HL-60 (cell line): ENCODE measurements around the gene CEP112.

Source experiments
- GABPA ChIP-seq: IDR thresholded peaks from 2 replicates; pipeline ENCODE4 v1.6.1; 2012; ENCODE audit warnings: low read depth
- POLR2AphosphoS5 ChIP-seq: IDR thresholded peaks from 2 replicates; pipeline ENCODE4 v1.6.1; 2012; ENCODE audit warnings: low read depth
- REST ChIP-seq: IDR thresholded peaks from 2 replicates; pipeline ENCODE4 v1.6.1; 2012; ENCODE audit warnings: low read depth; ENCODE audit not compliant: insufficient replicate concordance
- TF ChIP-seq, protein P1 (sequence below): IDR thresholded peaks from one replicate; pipeline ENCODE4 v1.5.1; 2011; ENCODE audit warnings: low read length, control low read depth, inconsistent platforms; ENCODE audit not compliant: insufficient read depth

GRCh38 chr17:66142428-66142827, 49.5 kb downstream of the CEP112 start:
- TF ChIP-seq, protein P1, sequence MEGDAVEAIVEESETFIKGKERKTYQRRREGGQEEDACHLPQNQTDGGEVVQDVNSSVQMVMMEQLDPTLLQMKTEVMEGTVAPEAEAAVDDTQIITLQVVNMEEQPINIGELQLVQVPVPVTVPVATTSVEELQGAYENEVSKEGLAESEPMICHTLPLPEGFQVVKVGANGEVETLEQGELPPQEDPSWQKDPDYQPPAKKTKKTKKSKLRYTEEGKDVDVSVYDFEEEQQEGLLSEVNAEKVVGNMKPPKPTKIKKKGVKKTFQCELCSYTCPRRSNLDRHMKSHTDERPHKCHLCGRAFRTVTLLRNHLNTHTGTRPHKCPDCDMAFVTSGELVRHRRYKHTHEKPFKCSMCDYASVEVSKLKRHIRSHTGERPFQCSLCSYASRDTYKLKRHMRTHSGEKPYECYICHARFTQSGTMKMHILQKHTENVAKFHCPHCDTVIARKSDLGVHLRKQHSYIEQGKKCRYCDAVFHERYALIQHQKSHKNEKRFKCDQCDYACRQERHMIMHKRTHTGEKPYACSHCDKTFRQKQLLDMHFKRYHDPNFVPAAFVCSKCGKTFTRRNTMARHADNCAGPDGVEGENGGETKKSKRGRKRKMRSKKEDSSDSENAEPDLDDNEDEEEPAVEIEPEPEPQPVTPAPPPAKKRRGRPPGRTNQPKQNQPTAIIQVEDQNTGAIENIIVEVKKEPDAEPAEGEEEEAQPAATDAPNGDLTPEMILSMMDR, result no peak
- TF ChIP-seq POLR2AphosphoS5, result no peak
- TF ChIP-seq REST, result no peak
- no peak for TF ChIP-seq GABPA
